OCI-LY1 (cell line): ENCODE data around the gene CRYGN.

ENCODE experiments used
- H2AFZ ChIP-seq: fragments of 200-600 bp; sonication (generic), shearing (Covaris generic); 2 replicates; pipeline ENCODE4 v1.6.0; 2014; ENCODE audit warnings: antibody characterized with exemption, mild to moderate bottlenecking, low read length
- H3F3A ChIP-seq: fragments of 200-600 bp; sonication (generic), shearing (Covaris generic); 2 replicates; pipeline ENCODE4 v1.6.0; 2014; ENCODE audit warnings: mild to moderate bottlenecking, antibody characterized with exemption, low read length, moderate library complexity; ENCODE audit not compliant: insufficient read depth
- H3K27ac ChIP-seq: fragments of 200-600 bp; sonication (generic); 2 replicates; pipeline ENCODE4 v1.5.1; 2014; ENCODE audit warnings: low read length, mixed run types, mild to moderate bottlenecking, low read depth; ENCODE audit not compliant: poor library complexity, severe bottlenecking
- H3K27me3 ChIP-seq: fragments of 200-600 bp; sonication (generic); 2 replicates; pipeline ENCODE4 v1.6.0; 2014; ENCODE audit warnings: antibody characterized with exemption, mild to moderate bottlenecking, low read length, moderate library complexity; ENCODE audit not compliant: insufficient read depth
- H3K36me3 ChIP-seq: fragments of 200-600 bp; sonication (generic); 2 replicates; pipeline ENCODE4 v1.6.1; 2014; ENCODE audit warnings: mild to moderate bottlenecking, antibody characterized with exemption, low read length, moderate library complexity, mixed read lengths; ENCODE audit not compliant: insufficient read depth
- H3K4me1 ChIP-seq: fragments of 200-600 bp; sonication (generic); 2 replicates; pipeline ENCODE4 v1.5.1; 2014; ENCODE audit warnings: mild to moderate bottlenecking, low read length, moderate library complexity; ENCODE audit not compliant: insufficient read depth, severe bottlenecking
- H3K4me2 ChIP-seq: fragments of 200-600 bp; sonication (generic), shearing (Covaris generic); 2 replicates; pipeline ENCODE4 v1.6.1; 2014; ENCODE audit warnings: low read length
- H3K4me3 ChIP-seq: fragments of 200-600 bp; sonication (generic); 2 replicates; pipeline ENCODE4 v1.5.1; 2014; ENCODE audit warnings: low read length, low read depth, mild to moderate bottlenecking, mixed read lengths; ENCODE audit not compliant: poor library complexity, severe bottlenecking
- H3K79me2 ChIP-seq: fragments of 200-600 bp; shearing (Covaris generic); 2 replicates; pipeline ENCODE4 v1.6.1; 2016; ENCODE audit warnings: mixed run types, low read length, mixed read lengths; ENCODE audit not compliant: insufficient read depth
- H3K9ac ChIP-seq: fragments of 200-600 bp; sonication (generic), shearing (Covaris generic); 2 replicates; pipeline ENCODE4 v1.6.1; 2014; ENCODE audit warnings: mild to moderate bottlenecking, low read length, mixed read lengths
- H3K9me2 ChIP-seq: fragments of 200-600 bp; sonication (generic), shearing (Covaris generic); 2 replicates; pipeline ENCODE4 v1.6.1; 2014; ENCODE audit warnings: low read depth, mild to moderate bottlenecking, low read length, mixed read lengths
- H3K9me3 ChIP-seq: fragments of 200-600 bp; shearing (Covaris generic); 2 replicates; pipeline ENCODE4 v1.6.1; 2014; ENCODE audit warnings: low read length, mixed read lengths
- H4K20me1 ChIP-seq: fragments of 200-600 bp; sonication (generic), shearing (Covaris generic); 2 replicates; pipeline ENCODE4 v1.6.0; 2016; ENCODE audit warnings: mild to moderate bottlenecking, low read length; ENCODE audit not compliant: insufficient read depth
- EZH2 ChIP-seq: fragments of 200-600 bp; sonication (generic), shearing (Covaris generic); IDR thresholded peaks from 2 replicates; pipeline ENCODE4 v1.8.0; 2017; ENCODE audit warnings: borderline replicate concordance, mixed run types, mild to moderate bottlenecking, antibody characterized with exemption, low read length, moderate library complexity, mixed read lengths
- TF ChIP-seq, protein P1 (sequence below): fragments of 200-600 bp; sonication (generic), shearing (Covaris generic); IDR thresholded peaks from 2 replicates; pipeline ENCODE4 v1.5.1; 2017; ENCODE audit warnings: mild to moderate bottlenecking, antibody characterized with exemption, low read length, moderate library complexity, mixed read lengths

CRYGN gene

GRCh38 chr7:151433721-151434400 is 6.1 kb downstream of the CRYGN start:
- H3K27me3 ChIP-seq, result peaks cover 6% of the 10 kb centered on the region; the same call in 1 of the 2 replicates
- H3K79me2 ChIP-seq, result no peaks in the 10 kb centered on the region
- no peak overlapping the region for H3K4me3 ChIP-seq
- H3K27ac ChIP-seq, result no peak overlapping the region
- H3K9me3 ChIP-seq, result no peaks in the 10 kb centered on the region
- H3K9me2 ChIP-seq, result no peaks in the 10 kb centered on the region
- H3K36me3 ChIP-seq, result no peaks in the 10 kb centered on the region
- H3F3A ChIP-seq, result no peaks in the 10 kb centered on the region
- no peak for TF ChIP-seq EZH2
- TF ChIP-seq, protein P1, sequence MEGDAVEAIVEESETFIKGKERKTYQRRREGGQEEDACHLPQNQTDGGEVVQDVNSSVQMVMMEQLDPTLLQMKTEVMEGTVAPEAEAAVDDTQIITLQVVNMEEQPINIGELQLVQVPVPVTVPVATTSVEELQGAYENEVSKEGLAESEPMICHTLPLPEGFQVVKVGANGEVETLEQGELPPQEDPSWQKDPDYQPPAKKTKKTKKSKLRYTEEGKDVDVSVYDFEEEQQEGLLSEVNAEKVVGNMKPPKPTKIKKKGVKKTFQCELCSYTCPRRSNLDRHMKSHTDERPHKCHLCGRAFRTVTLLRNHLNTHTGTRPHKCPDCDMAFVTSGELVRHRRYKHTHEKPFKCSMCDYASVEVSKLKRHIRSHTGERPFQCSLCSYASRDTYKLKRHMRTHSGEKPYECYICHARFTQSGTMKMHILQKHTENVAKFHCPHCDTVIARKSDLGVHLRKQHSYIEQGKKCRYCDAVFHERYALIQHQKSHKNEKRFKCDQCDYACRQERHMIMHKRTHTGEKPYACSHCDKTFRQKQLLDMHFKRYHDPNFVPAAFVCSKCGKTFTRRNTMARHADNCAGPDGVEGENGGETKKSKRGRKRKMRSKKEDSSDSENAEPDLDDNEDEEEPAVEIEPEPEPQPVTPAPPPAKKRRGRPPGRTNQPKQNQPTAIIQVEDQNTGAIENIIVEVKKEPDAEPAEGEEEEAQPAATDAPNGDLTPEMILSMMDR, result no peak
- no peak overlapping the region for H3K4me2 ChIP-seq
- H3K9ac ChIP-seq, result no peak overlapping the region
- H2AFZ ChIP-seq, result no peak overlapping the region
- no peaks in the 10 kb centered on the region for H4K20me1 ChIP-seq
- peaks cover 13% of the 10 kb centered on the region for H3K4me1 ChIP-seq

- no peaks in the 10 kb centered on the region for H3K36me3 ChIP-seq
- no peak for TF ChIP-seq EZH2
- TF ChIP-seq, protein P1, result 0 out of 2 replicates have a peak, but pooled peaks have one; percentile 12
- H3K9ac ChIP-seq, result no peak overlapping the region
- no peaks in the 10 kb centered on the region for H3K9me3 ChIP-seq
- H3K79me2 ChIP-seq, result no peaks in the 10 kb centered on the region
- no peaks in the 10 kb centered on the region for H3F3A ChIP-seq
- H3K9me2 ChIP-seq, result no peaks in the 10 kb centered on the region
- peaks cover 13% of the 10 kb centered on the region for H3K4me1 ChIP-seq
- peaks cover 6% of the 10 kb centered on the region; the same call in 1 of the 2 replicates for H3K27me3 ChIP-seq
- no peak overlapping the region for H3K4me3 ChIP-seq
- H4K20me1 ChIP-seq, result no peaks in the 10 kb centered on the region
- H3K27ac ChIP-seq, result no peak overlapping the region
- H3K4me2 ChIP-seq, result no peak overlapping the region
- H2AFZ ChIP-seq, result no peak overlapping the region
Observed at GRCh38 chr7:151432658-151433521, 7.1 kb downstream of the CRYGN start.

DNA sequence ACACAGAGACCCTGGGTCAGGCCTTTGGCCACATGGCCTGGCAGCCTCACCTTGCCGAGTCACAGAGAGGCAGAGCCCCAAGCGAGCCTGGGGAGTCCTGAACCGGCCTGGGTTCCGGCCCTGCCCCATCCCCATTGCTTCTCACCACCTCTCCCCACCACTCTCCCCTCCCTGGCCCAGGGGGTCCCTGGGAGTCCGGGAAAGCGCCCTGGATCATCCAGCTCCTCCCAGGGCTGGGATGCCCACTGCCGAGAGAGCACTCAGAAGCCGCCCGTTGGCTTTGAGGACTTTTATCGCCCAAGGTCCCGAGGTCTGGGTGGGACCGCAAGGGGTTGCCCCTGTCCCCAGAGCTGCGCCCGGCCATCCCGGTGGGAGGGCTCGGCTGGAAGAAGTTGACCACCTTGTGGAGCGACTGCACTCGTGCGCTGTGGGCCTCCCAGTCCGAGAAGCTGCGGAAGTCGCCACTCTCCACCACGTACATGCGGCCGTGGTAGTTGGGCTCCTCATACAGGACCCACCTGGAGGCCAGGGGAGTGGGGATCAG is 8.1 kb downstream of the CRYGN start:
- TF ChIP-seq, protein P1, result no peak
- TF ChIP-seq EZH2, result no peak

More for the DNA sequence above, 8.1 kb downstream of the CRYGN start:
- H3K27ac ChIP-seq, result no peak overlapping the region
- H2AFZ ChIP-seq, result no peak overlapping the region
- no peaks in the 10 kb centered on the region for H3K79me2 ChIP-seq
- no peak overlapping the region for H3K4me3 ChIP-seq
- H3K4me1 ChIP-seq, result peaks cover 13% of the 10 kb centered on the region
- no peaks in the 10 kb centered on the region for H3F3A ChIP-seq
- H3K9me3 ChIP-seq, result no peaks in the 10 kb centered on the region
- no peak overlapping the region for H3K9ac ChIP-seq
- no peaks in the 10 kb centered on the region for H3K9me2 ChIP-seq
- no peaks in the 10 kb centered on the region for H4K20me1 ChIP-seq
- peaks cover 13% of the 10 kb centered on the region; the same call in 1 of the 2 replicates for H3K27me3 ChIP-seq
- H3K4me2 ChIP-seq, result no peak overlapping the region
- no peaks in the 10 kb centered on the region for H3K36me3 ChIP-seq
